WERI-Rb-1 (cell line): ENCODE measurements around the gene CACNA1A.

Source experiments
- DNase-seq: peaks from one replicate; pipeline ENCODE4 v3.0.0-alpha.2; 2020
- H3K27ac ChIP-seq: fragments of 250-450 bp; sonication (Bioruptor Pico); 2 replicates; pipeline ENCODE4 v1.5.1; 2020; ENCODE audit warnings: mild to moderate bottlenecking, moderate library complexity
- H3K27me3 ChIP-seq: fragments of 250-450 bp; sonication (Bioruptor Pico); 2 replicates; pipeline ENCODE4 v1.5.1; 2021; ENCODE audit warnings: mild to moderate bottlenecking, low read depth, moderate library complexity; ENCODE audit not compliant: insufficient read depth, severe bottlenecking
- H3K36me3 ChIP-seq: fragments of 250-450 bp; sonication (Bioruptor Pico); 2 replicates; pipeline ENCODE4 v1.5.1; 2020; ENCODE audit warnings: mild to moderate bottlenecking, moderate library complexity
- H3K4me3 ChIP-seq: 2 replicates; pipeline ENCODE4 v1.5.1; 2011; ENCODE audit warnings: low read depth, mild to moderate bottlenecking, control low read depth, low read length
- H3K9me3 ChIP-seq: fragments of 250-450 bp; sonication (Bioruptor Pico); 2 replicates; pipeline ENCODE4 v1.5.1; 2021; ENCODE audit warnings: mild to moderate bottlenecking, moderate library complexity; ENCODE audit not compliant: severe bottlenecking
- TF ChIP-seq, protein P1 (sequence below): IDR thresholded peaks from 2 replicates; pipeline ENCODE4 v1.5.1; 2011; ENCODE audit warnings: low read depth, mild to moderate bottlenecking, control low read depth, inconsistent platforms, low read length

The CACNA1A gene

GRCh38 chr19:13475044-13475443, 31.2 kb downstream of the CACNA1A start:
- Histone ChIP-seq H3K27ac (no peak overlapping the region), H3K9me3 (peaks cover 9% of the 10 kb centered on the region), H3K36me3 (no peaks in the 10 kb centered on the region), H3K27me3 (peaks cover 63% of the 10 kb centered on the region), H3K4me3 (no peak overlapping the region)
- TF ChIP-seq, protein P1, sequence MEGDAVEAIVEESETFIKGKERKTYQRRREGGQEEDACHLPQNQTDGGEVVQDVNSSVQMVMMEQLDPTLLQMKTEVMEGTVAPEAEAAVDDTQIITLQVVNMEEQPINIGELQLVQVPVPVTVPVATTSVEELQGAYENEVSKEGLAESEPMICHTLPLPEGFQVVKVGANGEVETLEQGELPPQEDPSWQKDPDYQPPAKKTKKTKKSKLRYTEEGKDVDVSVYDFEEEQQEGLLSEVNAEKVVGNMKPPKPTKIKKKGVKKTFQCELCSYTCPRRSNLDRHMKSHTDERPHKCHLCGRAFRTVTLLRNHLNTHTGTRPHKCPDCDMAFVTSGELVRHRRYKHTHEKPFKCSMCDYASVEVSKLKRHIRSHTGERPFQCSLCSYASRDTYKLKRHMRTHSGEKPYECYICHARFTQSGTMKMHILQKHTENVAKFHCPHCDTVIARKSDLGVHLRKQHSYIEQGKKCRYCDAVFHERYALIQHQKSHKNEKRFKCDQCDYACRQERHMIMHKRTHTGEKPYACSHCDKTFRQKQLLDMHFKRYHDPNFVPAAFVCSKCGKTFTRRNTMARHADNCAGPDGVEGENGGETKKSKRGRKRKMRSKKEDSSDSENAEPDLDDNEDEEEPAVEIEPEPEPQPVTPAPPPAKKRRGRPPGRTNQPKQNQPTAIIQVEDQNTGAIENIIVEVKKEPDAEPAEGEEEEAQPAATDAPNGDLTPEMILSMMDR = no peak
- no peak for DNase-seq

DNA sequence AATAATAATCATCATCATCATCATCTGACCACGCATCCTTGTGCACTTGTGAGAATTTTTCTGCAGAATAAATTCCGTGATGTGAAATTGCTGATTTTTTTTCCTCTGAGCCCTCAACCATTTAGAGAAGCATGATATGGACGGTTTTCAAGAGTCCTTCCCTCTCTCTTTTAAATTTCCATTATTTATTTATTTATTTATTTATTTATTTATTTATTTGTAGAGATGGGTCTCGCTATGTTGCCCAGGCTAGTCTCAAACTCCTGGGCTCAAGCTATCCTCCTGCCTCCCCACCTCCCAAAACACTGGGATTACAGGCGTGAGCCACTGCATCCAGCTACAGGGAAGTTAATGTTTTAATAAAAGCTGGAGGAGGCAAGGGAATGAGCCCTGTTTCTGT, 39.6 kb downstream of the CACNA1A start:
- DNase-seq = no peak
- H3K36me3 ChIP-seq = no peaks in the 10 kb centered on the region

DNA sequence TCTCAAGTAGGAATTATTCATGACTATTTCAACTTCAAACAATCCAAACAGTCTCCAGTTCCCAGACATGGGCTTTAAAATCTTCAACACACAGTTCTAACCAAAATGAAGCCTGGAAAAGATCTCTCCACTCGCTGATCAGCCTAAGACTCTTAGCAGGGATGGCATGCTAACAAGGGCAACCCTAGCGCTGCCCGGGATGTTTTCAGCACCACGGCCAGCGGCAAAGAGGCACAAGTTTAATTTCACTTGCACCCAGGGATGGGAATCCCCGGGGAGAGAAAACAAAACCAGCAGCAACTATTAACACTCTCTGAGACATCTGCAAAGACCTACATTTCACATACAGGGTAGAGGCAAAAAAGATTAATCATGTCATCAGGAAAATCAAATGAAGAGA, 43.0 kb downstream of the CACNA1A start:
- TF ChIP-seq, protein P1 = no peak
- Histone ChIP-seq H3K4me3 (no peak overlapping the region), H3K9me3 (no peaks in the 10 kb centered on the region), H3K27ac (no peak overlapping the region), H3K27me3 (peaks cover 82% of the 10 kb centered on the region), H3K36me3 (no peaks in the 10 kb centered on the region)
- DNase-seq = no peak

More for the DNA sequence above, 39.6 kb downstream of the CACNA1A start:
- Histone ChIP-seq H3K27me3 (peaks cover 73% of the 10 kb centered on the region), H3K4me3 (no peak overlapping the region), H3K27ac (no peak overlapping the region), H3K9me3 (no peaks in the 10 kb centered on the region)
- TF ChIP-seq, protein P1 = no peak

DNA sequence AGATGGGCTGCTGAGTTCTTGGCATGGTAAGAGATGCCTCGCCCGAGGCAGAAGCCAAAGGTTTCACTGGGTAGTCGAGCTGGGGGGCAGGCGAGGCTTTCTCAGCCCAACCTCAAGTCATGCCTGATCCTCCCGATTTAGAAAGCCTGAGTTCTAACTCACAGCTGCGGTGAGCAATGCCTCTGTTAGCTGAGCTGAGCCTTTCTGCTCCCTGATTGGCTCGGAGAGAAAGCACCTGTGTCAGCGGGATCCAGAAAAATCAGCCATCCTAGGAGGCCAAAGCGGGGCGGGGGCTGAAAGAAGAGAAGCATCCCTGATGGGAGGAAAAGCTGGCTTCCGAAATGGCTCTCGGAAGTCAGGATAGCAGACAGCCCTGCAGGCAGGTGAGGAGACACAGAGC, 44.7 kb downstream of the CACNA1A start:
- Histone ChIP-seq H3K36me3 (no peaks in the 10 kb centered on the region), H3K27ac (no peak overlapping the region), H3K4me3 (no peak overlapping the region), H3K9me3 (no peaks in the 10 kb centered on the region), H3K27me3 (peaks cover 87% of the 10 kb centered on the region)
- TF ChIP-seq, protein P1 = no peak
- DNase-seq = no peak

GRCh38 chr19:13460045-13460444, 46.2 kb downstream of the CACNA1A start:
- no peak overlapping the region for H3K27ac ChIP-seq
- H3K9me3 ChIP-seq = no peaks in the 10 kb centered on the region
- H3K36me3 ChIP-seq = no peaks in the 10 kb centered on the region
- peaks cover 92% of the 10 kb centered on the region for H3K27me3 ChIP-seq
- TF ChIP-seq, protein P1 = no peak
- H3K4me3 ChIP-seq = no peak overlapping the region
- DNase-seq = no peak

- no peak overlapping the region for H3K4me3 ChIP-seq
Measured at GRCh38 chr19:13459351-13459750, 46.9 kb downstream of the CACNA1A start.

More at GRCh38 chr19:13459351-13459750, 46.9 kb downstream of the CACNA1A start:
- TF ChIP-seq, protein P1 = no peak
- Histone ChIP-seq H3K27me3 (peaks cover 95% of the 10 kb centered on the region), H3K36me3 (no peaks in the 10 kb centered on the region), H3K27ac (no peak overlapping the region), H3K9me3 (no peaks in the 10 kb centered on the region)
- DNase-seq = no peak
